HCT116 (cell line): ENCODE results near the gene TNKS1BP1. TPM values are rescaled to one million over a fixed set of nuclear protein-coding genes. Genes with fewer than 3 reads are reported as not detected.

Source experiments
- ATAC-seq: fragments of 200-7000 bp; cut with Tn5 transposase; 2 replicates; pipeline ENCODE4 v1.9.1; 2020; ENCODE audit warnings: mild to moderate bottlenecking, moderate library complexity
- BruUV-seq: library from RNA; stranded (reverse); fragments of 400-500 nt; replicated peaks from 2 replicates; lab custom pipeline; 2021; lab: Mats Ljungman, UMichigan
- CTCF ChIA-PET: fragments of 300-600 bp; sonication (Branson Sonifier 250); formaldehyde crosslinking; loops from one replicate; lab custom pipeline; 2021; ENCODE audit warnings: antibody characterized with exemption; lab: Charles Lee
- POLR2A ChIA-PET: fragments of 300-600, 350-600 bp; sonication (Branson Sonifier 250); formaldehyde crosslinking; loops from one replicate; lab custom pipeline; 2021; ENCODE audit warnings: antibody characterized with exemption; lab: Charles Lee
- RAD21 ChIA-PET, 2 experiments: fragments of 300-600 bp; sonication (Branson Sonifier 250); formaldehyde crosslinking; loops; one replicate each; lab custom pipeline; 2023; ENCODE audit warnings: low total read pairs in 2 of 2; ENCODE audit not compliant: uncharacterized antibody in 2 of 2, unreplicated experiment in 2 of 2, low non-redundant PET in 1 of 2; lab: Charles Lee
- DNase-seq: peaks from one replicate; pipeline ENCODE4 v3.0.0-alpha.2; 2010; ENCODE audit warnings: low read depth, low spot score
- H2AFZ ChIP-seq: fragments of 200-600 bp; shearing (Covaris generic), sonication (generic); 2 replicates; pipeline ENCODE4 v1.6.1; 2017; ENCODE audit warnings: low read depth, mixed run types, mixed read lengths, antibody characterized with exemption, low read length; ENCODE audit not compliant: poor library complexity, severe bottlenecking
- H3K27ac ChIP-seq: 2 replicates; pipeline ENCODE4 v1.5.1; 2012; ENCODE audit warnings: low read depth, low read length
- H3K27me3 ChIP-seq: fragments of 200-600 bp; sonication (generic); 2 replicates; pipeline ENCODE4 v1.6.1; 2016; ENCODE audit warnings: mixed run types, low read length, mixed read lengths; ENCODE audit not compliant: insufficient read depth
- H3K36me3 ChIP-seq, 2 experiments: fragments of 200-500 bp in 1 of 2; fragments of 200-600 bp in 1 of 2; sonication (Bioruptor generic) in 1 of 2; sonication (generic) in 1 of 2; 2 replicates each; pipeline versions ENCODE4 v1.5.1 to v1.6.1; 2014 to 2016; ENCODE audit warnings: low read length in 2 of 2, inconsistent platforms in 1 of 2, mixed read lengths in 1 of 2, mixed run types in 1 of 2; ENCODE audit not compliant: insufficient read depth in 2 of 2, control insufficient read depth in 1 of 2
- H3K4me1 ChIP-seq, 2 experiments: fragments of 200-600 bp in 1 of 2; sonication (generic) in 1 of 2; 2 replicates each; pipeline versions ENCODE4 v1.5.1 to v1.6.1; 2012 to 2017; ENCODE audit warnings: low read length in 2 of 2, inconsistent platforms in 1 of 2, mild to moderate bottlenecking in 1 of 2, mixed read lengths in 1 of 2, mixed run types in 1 of 2, moderate library complexity in 1 of 2; ENCODE audit not compliant: insufficient read depth in 2 of 2, control insufficient read depth in 1 of 2
- H3K4me2 ChIP-seq: fragments of 200-600 bp; sonication (generic); 2 replicates; pipeline ENCODE4 v1.6.1; 2017; ENCODE audit warnings: mixed run types, low read length, mixed read lengths
- H3K4me3 ChIP-seq, 2 experiments: fragments of 200-600 bp in 1 of 2; sonication (generic) in 1 of 2; replicated peaks in 1 of 2; 2 replicates each; pipeline ENCODE4 v1.5.1; 2011 to 2016; ENCODE audit warnings: low read length in 2 of 2, control low read depth in 1 of 2, low read depth in 1 of 2, mild to moderate bottlenecking in 1 of 2, mixed read lengths in 1 of 2, mixed run types in 1 of 2
- H3K79me2 ChIP-seq: fragments of 200-600 bp; sonication (generic); 2 replicates; pipeline ENCODE4 v1.6.1; 2017; ENCODE audit warnings: mild to moderate bottlenecking, mixed run types, low read length, moderate library complexity, mixed read lengths; ENCODE audit not compliant: insufficient read depth
- H3K9ac ChIP-seq: fragments of 200-600 bp; sonication (generic); 2 replicates; pipeline ENCODE4 v1.6.1; 2016; ENCODE audit warnings: low read length, mixed read lengths
- H3K9me2 ChIP-seq: fragments of 200-600 bp; sonication (generic), shearing (Covaris generic); 2 replicates; pipeline ENCODE4 v1.6.1; 2017; ENCODE audit warnings: mixed run types, mild to moderate bottlenecking, moderate library complexity; ENCODE audit not compliant: insufficient read depth
- H3K9me3 ChIP-seq, 2 experiments: fragments of 200-500 bp in 1 of 2; fragments of 200-600 bp in 1 of 2; sonication (Bioruptor generic) in 1 of 2; sonication (generic) in 1 of 2; 2 replicates each; pipeline ENCODE4 v1.6.1; 2014 to 2017; ENCODE audit warnings: low read length in 2 of 2, mixed read lengths in 2 of 2, inconsistent platforms in 1 of 2, low read depth in 1 of 2, mild to moderate bottlenecking in 1 of 2, mixed run types in 1 of 2, moderate library complexity in 1 of 2; ENCODE audit not compliant: control insufficient read depth in 1 of 2, insufficient read depth in 1 of 2
- H4K20me1 ChIP-seq: fragments of 200-600 bp; sonication (generic), shearing (Covaris generic); 2 replicates; pipeline ENCODE4 v1.6.1; 2017; ENCODE audit warnings: mixed run types, mild to moderate bottlenecking, moderate library complexity; ENCODE audit not compliant: insufficient read depth
- EGR1 ChIP-seq: IDR thresholded peaks from 2 replicates; pipeline ENCODE4 v1.6.1; 2012; ENCODE audit warnings: low read depth
- EZH2 ChIP-seq: fragments of 200-600 bp; sonication (generic); IDR thresholded peaks from 2 replicates; pipeline ENCODE4 v1.6.1; 2017; ENCODE audit warnings: antibody characterized with exemption, mixed run types
- JUND ChIP-seq: IDR thresholded peaks from 2 replicates; pipeline ENCODE4 v1.6.1; 2012
- RAD21 ChIP-seq: IDR thresholded peaks from 2 replicates; pipeline ENCODE4 v1.6.1; 2012; ENCODE audit warnings: low read depth, mild to moderate bottlenecking
- REST ChIP-seq: IDR thresholded peaks from 2 replicates; pipeline ENCODE4 v1.6.1; 2012; ENCODE audit warnings: low read depth
- SP1 ChIP-seq: IDR thresholded peaks from 2 replicates; pipeline ENCODE4 v1.6.1; 2012; ENCODE audit warnings: low read depth
- YY1 ChIP-seq: IDR thresholded peaks from 2 replicates; pipeline ENCODE4 v1.6.1; 2011; ENCODE audit warnings: low read length, low read depth, moderate library complexity, mild to moderate bottlenecking; ENCODE audit not compliant: insufficient replicate concordance; ENCODE audit errors: extremely low read depth
- intact Hi-C: fragments of 100-400 bp; cut with micrococcal nuclease; formaldehyde crosslinking; loops from 2 replicates; pipeline ENCODE4 v1.10.0; 2022
- total RNA-seq: library from RNA; stranded (reverse); gene quantifications from one replicate; pipeline ENCODE4 v1.2.1, GENCODE V29; 2021; ENCODE audit not compliant: unreplicated experiment

The TNKS1BP1 gene
- total RNA-seq, 1 experiment from 2014 or later, result 77.6 TPM

- Histone ChIP-seq H3K27ac (no peak overlapping the region), H3K4me3 (no peak overlapping the region), H3K4me2 (no peak overlapping the region), H3K27me3 (no peaks in the 10 kb centered on the region), H3K4me1 (peaks cover 3 to 19% of the 10 kb centered on the region in 2 experiments; a peak in 3 of 4 replicates), H3K79me2 (no peaks in the 10 kb centered on the region), H3K9me3 (no peaks in the 10 kb centered on the region), H3K9ac (no peak overlapping the region), H2AFZ (no peak overlapping the region), H3K9me2 (no peaks in the 10 kb centered on the region), H4K20me1 (no peaks in the 10 kb centered on the region), H3K36me3 (no peaks in the 10 kb centered on the region)
- no TSS peak for BruUV-seq
- DNase-seq (no peak), ATAC-seq (no peak)
- ChIA-PET CTCF (interaction anchor here (1.1 to 2.1 kb wide), 3 partner anchors 294 to 1158 kb away, joined by 3 to 28 read pairs (median 4); no protein-coding TSS in a partner anchor), RAD21 (no interaction called here), POLR2A (no interaction called here)
- TF ChIP-seq RAD21, result no peak
- no peak for TF ChIP-seq JUND
- TF ChIP-seq SP1, result no peak
- TF ChIP-seq EZH2, result no peak
- no peak for TF ChIP-seq YY1
- no peak for TF ChIP-seq EGR1
- no peak for TF ChIP-seq REST
- intact Hi-C loops, result loop anchor here (5.0 kb wide), 3 partner anchors 110 to 555 kb away; no protein-coding TSS in a partner anchor
These were observed 22.6 kb upstream of the TNKS1BP1 start for GRCh38 chr11:57347336-57347735.
